ENCODE results near the gene ERP27. TPM values are rescaled to one million over a fixed set of nuclear protein-coding genes. Genes with fewer than 3 reads are reported as not detected.

Gene ERP27
- total RNA-seq, 1 experiment from 2014 or later, result not detected

DNA sequence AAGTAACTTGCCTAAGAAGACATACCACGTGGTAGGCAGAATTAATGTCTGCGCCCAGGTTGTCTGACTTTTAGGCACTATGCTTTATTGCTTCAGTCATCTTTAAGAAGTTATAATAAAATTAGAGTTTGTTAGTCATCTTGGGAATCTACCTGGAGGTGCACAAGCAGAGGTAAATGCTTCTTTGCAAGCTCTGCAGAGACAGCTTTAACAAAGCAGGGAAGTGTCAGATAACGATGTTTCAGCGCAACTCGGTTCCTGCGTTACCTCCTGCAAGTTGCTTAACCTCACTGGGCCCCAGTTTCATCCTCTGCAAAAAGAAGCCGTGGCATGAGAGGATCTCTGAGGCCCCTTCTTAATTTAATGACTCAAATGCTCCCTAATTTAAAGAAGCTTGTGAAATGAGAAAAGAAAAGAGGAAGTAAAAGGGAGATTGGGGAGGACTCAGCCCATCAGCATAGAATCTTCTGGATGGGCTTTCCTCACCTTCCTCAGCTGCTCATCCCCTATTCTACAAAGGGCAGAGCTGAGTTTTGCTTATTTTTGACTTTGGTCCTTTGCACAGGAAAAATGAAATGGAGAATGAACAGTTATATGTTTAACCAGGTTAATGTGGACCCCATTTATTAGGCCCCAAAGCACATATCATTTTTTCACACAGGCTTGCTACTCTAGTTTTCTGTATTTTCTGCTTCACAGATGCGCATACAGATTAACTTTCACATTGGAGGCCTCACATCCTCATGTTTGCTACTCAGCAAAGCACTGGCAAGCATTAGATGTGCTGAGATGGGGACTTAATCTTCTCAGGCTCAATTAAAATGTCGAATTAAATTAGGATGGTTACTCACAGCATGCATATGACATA, 17.9 kb upstream of the ERP27 start:
- ChIA-PET POLR2A (no interaction called here), CTCF (no interaction called here)
- Mint-ChIP-seq H3K4me3 (no peak overlapping the region), H3K4me1 (peaks cover 38% of the 10 kb centered on the region), H3K27ac (no peak overlapping the region), H3K36me3 (no peaks in the 10 kb centered on the region), H3K9me3 (no peaks in the 10 kb centered on the region), H3K27me3 (ENCODE audit: low read depth) (no peaks in the 10 kb centered on the region; the same call in 1 of the 2 replicates)
- DNase-seq (ENCODE audit: low spot score) (no peak), ATAC-seq (no peak)
- TF ChIP-seq, protein P1, sequence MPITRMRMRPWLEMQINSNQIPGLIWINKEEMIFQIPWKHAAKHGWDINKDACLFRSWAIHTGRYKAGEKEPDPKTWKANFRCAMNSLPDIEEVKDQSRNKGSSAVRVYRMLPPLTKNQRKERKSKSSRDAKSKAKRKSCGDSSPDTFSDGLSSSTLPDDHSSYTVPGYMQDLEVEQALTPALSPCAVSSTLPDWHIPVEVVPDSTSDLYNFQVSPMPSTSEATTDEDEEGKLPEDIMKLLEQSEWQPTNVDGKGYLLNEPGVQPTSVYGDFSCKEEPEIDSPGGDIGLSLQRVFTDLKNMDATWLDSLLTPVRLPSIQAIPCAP (CRISPR knock-in tag; IDR thresholded peaks at IDR 0.05), result no peak
- TF ChIP-seq FOXP1 (CRISPR knock-in tag; IDR thresholded peaks at IDR 0.05; ENCODE audit: borderline replicate concordance) (no peak), MYBL2 (CRISPR knock-in tag; IDR thresholded peaks at IDR 0.05) (no peak), TCF7 (CRISPR knock-in tag; IDR thresholded peaks at IDR 0.05; ENCODE audit: low read depth) (no peak), RORB (CRISPR knock-in tag; IDR thresholded peaks at IDR 0.05) (no peak), KAT7 (CRISPR knock-in tag; IDR thresholded peaks at IDR 0.05; ENCODE audit: borderline replicate concordance) (no peak), ERG (CRISPR knock-in tag; IDR thresholded peaks at IDR 0.05) (no peak), ETV6 (CRISPR knock-in tag; IDR thresholded peaks at IDR 0.05) (no peak), JAZF1 (CRISPR knock-in tag; IDR thresholded peaks at IDR 0.05) (no peak), TEAD4 (CRISPR knock-in tag; IDR thresholded peaks at IDR 0.05) (no peak), OVOL2 (CRISPR knock-in tag; IDR thresholded peaks at IDR 0.05; ENCODE audit: borderline replicate concordance) (no peak), ZNF121 (CRISPR knock-in tag; IDR thresholded peaks at IDR 0.05) (no peak), NR3C1 (CRISPR knock-in tag; conservative IDR thresholded peaks at IDR 0.05; ENCODE audit: low read depth) (no peak), ZNF138 (CRISPR knock-in tag; conservative IDR thresholded peaks at IDR 0.05) (no peak), AFF4 (CRISPR knock-in tag; IDR thresholded peaks at IDR 0.05; ENCODE audit: borderline replicate concordance) (no peak), ZNF423 (CRISPR knock-in tag; IDR thresholded peaks at IDR 0.05) (no peak), CDX4 (CRISPR knock-in tag; IDR thresholded peaks at IDR 0.05; ENCODE audit: borderline replicate concordance) (no peak)
- TF ChIP-seq, protein P2, sequence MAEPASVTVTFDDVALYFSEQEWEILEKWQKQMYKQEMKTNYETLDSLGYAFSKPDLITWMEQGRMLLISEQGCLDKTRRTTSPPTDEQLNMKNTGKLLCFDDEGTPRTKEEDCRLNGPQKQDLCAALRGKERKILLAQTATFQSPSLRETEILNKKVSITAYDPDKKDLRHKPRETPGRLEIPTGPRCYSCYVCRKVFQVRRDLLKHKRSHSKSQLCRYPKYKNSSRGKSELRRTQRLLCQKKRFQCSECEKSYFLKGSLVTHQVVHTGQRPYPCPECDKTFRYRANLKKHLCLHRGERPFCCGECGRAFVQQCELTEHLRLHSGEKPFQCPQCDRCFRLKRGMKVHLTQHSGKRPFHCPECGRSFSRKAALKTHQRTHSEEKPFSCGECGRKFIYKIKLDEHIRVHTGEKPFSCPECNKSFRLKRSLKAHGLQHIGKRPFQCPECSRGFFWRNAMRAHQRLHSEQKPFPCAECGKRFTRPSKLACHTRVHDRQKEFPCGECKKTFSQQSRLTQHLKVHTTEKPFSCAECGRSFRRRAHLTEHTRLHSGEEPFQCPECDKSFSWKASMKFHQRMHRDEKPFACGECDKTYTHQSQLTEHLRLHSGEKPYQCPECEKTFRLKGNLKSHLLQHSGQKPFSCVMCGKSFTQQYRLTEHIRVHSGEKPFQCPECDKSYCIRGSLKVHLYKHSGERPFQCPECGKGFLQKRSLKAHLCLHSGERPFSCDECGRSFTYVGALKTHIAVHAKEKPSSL (CRISPR knock-in tag; conservative IDR thresholded peaks at IDR 0.05), result no peak
- TF ChIP-seq, protein P3, sequence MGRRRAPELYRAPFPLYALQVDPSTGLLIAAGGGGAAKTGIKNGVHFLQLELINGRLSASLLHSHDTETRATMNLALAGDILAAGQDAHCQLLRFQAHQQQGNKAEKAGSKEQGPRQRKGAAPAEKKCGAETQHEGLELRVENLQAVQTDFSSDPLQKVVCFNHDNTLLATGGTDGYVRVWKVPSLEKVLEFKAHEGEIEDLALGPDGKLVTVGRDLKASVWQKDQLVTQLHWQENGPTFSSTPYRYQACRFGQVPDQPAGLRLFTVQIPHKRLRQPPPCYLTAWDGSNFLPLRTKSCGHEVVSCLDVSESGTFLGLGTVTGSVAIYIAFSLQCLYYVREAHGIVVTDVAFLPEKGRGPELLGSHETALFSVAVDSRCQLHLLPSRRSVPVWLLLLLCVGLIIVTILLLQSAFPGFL (CRISPR knock-in tag; IDR thresholded peaks at IDR 0.05; ENCODE audit: borderline replicate concordance), result no peak

Measured in WTC11 (cell line).